Thymus (tissue), 11 donors: ENCODE results near the gene LRRC72. TPM values are rescaled to one million over a fixed set of nuclear protein-coding genes. Genes with fewer than 3 reads are reported as not detected.

Experiments used
- DNase-seq, 9 donors: peaks; one replicate each; pipeline ENCODE4 v3.0.0-alpha.2; 2013; ENCODE audit warnings: low spot score in 9 of 9, low read depth in 6 of 9, missing footprints in 1 of 9
- H3K27ac ChIP-seq, 2 donors: one replicate each; pipeline ENCODE4 v1.5.1; 2013; ENCODE audit warnings: control low read depth in 1 of 2, low read depth in 1 of 2, low read length in 1 of 2, mild to moderate bottlenecking in 1 of 2, moderate library complexity in 1 of 2
- H3K27me3 ChIP-seq, 2 donors: one replicate each; pipeline ENCODE4 v1.5.1; 2013; ENCODE audit warnings: low read length in 1 of 2; ENCODE audit not compliant: control insufficient read depth in 2 of 2, insufficient read depth in 1 of 2
- H3K36me3 ChIP-seq, 2 donors: one replicate each; pipeline ENCODE4 v1.5.1; 2013; ENCODE audit warnings: low read length in 1 of 2, mild to moderate bottlenecking in 1 of 2, moderate library complexity in 1 of 2; ENCODE audit not compliant: control insufficient read depth in 2 of 2, insufficient read depth in 2 of 2
- H3K4me1 ChIP-seq, 2 donors: one replicate each; pipeline ENCODE4 v1.5.1; 2013; ENCODE audit warnings: low read length in 2 of 2; ENCODE audit not compliant: control insufficient read depth in 2 of 2, insufficient read depth in 2 of 2
- H3K4me3 ChIP-seq, 2 donors: one replicate each; pipeline ENCODE4 v1.5.1; 2013; ENCODE audit warnings: low read length in 2 of 2, control low read depth in 1 of 2, mild to moderate bottlenecking in 1 of 2
- H3K9me3 ChIP-seq, 2 donors: one replicate each; pipeline ENCODE4 v1.5.1; 2013; ENCODE audit warnings: low read length in 1 of 2, mild to moderate bottlenecking in 1 of 2; ENCODE audit not compliant: control insufficient read depth in 2 of 2, insufficient read depth in 1 of 2
- WGBS: extraction: QIAGEN DNeasy Blood & Tissue Kit; methylation state at CpG from one replicate; pipeline ENCODE4 v1.1.7; 2013; 5-methylcytosine and 5-hydroxymethylcytosine counted together
- polyA plus RNA-seq: library from polyadenylated mRNA; stranded (reverse); fragments of 200-250 nt; gene quantifications from one replicate; pipeline ENCODE4 v1.2.3, GENCODE V29; 2013
- total RNA-seq: library from RNA; stranded (reverse); fragments of 120-200 nt; gene quantifications from one replicate; pipeline ENCODE4 v1.2.4, GENCODE V29; 2013
- donor health status: healthy.

The LRRC72 gene
- total and polyA plus RNA-seq, 2 donors: not detected

DNA sequence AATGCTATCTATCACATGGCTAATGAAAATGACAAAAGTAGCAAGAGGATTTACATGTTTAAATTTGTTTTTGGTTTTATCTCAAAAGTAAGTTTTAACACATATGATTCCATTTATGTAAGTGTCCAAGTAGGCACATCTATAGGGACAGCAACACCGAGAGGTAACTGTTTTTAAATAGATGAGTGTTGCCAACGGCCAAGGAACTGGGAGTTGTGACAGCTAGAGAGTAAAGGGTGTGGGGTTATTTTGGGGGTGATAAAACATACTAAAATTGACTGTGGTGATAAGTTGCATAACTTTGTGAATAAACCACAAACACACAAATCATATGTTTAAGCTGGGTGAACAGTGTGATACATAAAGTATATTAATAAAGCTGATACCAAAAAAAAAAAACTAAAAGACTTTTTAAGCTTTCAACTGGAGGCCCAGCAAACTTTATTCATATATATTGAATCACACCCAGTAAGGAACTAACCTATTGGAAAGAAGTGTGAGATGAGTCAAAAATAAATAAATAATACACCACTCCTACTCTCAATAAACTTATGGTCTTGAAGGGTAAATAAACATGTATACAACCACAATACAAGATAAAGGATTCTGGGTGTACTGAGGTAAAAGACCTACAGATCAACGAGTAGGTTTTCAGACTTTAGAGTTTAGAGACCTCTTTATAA, 33.0 kb downstream of the LRRC72 start:
- WGBS: 93% methylated on average over 3 of the region's 3 CpGs
- H3K27me3 ChIP-seq: no peaks in the 10 kb centered on the region
- no peak overlapping the region for H3K4me3 ChIP-seq
- no peaks in the 10 kb centered on the region for H3K36me3 ChIP-seq
- H3K9me3 ChIP-seq: no peaks in the 10 kb centered on the region
- H3K27ac ChIP-seq: no peak overlapping the region
- DNase-seq: no peak
- no peaks in the 10 kb centered on the region for H3K4me1 ChIP-seq

DNA sequence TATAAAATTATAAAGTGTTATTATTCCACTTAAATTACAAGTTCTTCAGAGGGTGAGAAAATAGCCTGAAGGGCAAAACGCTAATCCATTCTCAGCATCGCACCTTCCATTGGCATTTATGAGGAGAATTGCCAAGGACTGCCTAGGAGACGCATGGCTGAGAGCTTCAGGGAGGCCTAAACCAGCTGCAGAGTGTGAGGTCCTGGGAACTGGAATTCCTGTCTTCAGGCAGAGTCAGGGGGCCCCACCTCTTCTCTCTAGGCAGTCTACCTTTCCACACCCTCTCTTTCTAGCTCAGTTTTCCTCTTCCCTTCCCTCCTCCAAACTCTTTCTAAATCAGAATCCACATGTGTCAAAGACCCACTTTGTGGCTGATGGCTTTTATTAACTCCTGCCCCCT, 35.3 kb downstream of the LRRC72 start:
- over 99% methylated on average over 3 of the region's 3 CpGs for WGBS

GRCh38 chr7:16562456-16563220, 36.0 kb downstream of the LRRC72 start:
- WGBS: 92% methylated on average over 9 of the region's 9 CpGs
- H3K4me3 ChIP-seq: no peak overlapping the region
- no peaks in the 10 kb centered on the region for H3K9me3 ChIP-seq
- H3K4me1 ChIP-seq: no peaks in the 10 kb centered on the region
- no peaks in the 10 kb centered on the region for H3K36me3 ChIP-seq
- H3K27ac ChIP-seq: no peak overlapping the region
- H3K27me3 ChIP-seq: no peaks in the 10 kb centered on the region
- no peak for DNase-seq

More for the DNA sequence above, 35.3 kb downstream of the LRRC72 start:
- Histone ChIP-seq H3K4me3 (no peak overlapping the region), H3K27me3 (no peaks in the 10 kb centered on the region), H3K36me3 (no peaks in the 10 kb centered on the region), H3K4me1 (no peaks in the 10 kb centered on the region), H3K9me3 (no peaks in the 10 kb centered on the region), H3K27ac (no peak overlapping the region)
- no peak for DNase-seq

- WGBS: 32% methylated on average over 5 of the region's 5 CpGs
- Histone ChIP-seq H3K4me3 (peak overlapping the region in 1 of 2 donors; percentile 37), H3K27ac (no peak overlapping the region)
These were observed 36.8 kb downstream of the LRRC72 start for GRCh38 chr7:16563281-16564022.

GRCh38 chr7:16564023-16564380, 37.4 kb downstream of the LRRC72 start:
- no peaks in the 10 kb centered on the region for H3K9me3 ChIP-seq
- no peak overlapping the region for H3K4me3 ChIP-seq
- WGBS: 74% methylated on average over 4 of the region's 4 CpGs
- no peaks in the 10 kb centered on the region for H3K36me3 ChIP-seq
- DNase-seq: peak in 1 of 9 donors; percentile 11
- no peaks in the 10 kb centered on the region for H3K27me3 ChIP-seq
- H3K4me1 ChIP-seq: no peaks in the 10 kb centered on the region
- no peak overlapping the region for H3K27ac ChIP-seq

More at GRCh38 chr7:16563281-16564022, 36.8 kb downstream of the LRRC72 start:
- Histone ChIP-seq H3K36me3 (no peaks in the 10 kb centered on the region), H3K4me1 (no peaks in the 10 kb centered on the region), H3K27me3 (no peaks in the 10 kb centered on the region), H3K9me3 (no peaks in the 10 kb centered on the region)
- peak in 2 of 9 donors; percentile 1 to 30 for DNase-seq

- no peaks in the 10 kb centered on the region for H3K4me1 ChIP-seq
- DNase-seq: peak in 7 of 9 donors; percentile 15 to 68 (median 25)
- WGBS: 40% methylated on average over 13 of the region's 13 CpGs
These were observed 38.3 kb downstream of the LRRC72 start for GRCh38 chr7:16564909-16565426.

DNA sequence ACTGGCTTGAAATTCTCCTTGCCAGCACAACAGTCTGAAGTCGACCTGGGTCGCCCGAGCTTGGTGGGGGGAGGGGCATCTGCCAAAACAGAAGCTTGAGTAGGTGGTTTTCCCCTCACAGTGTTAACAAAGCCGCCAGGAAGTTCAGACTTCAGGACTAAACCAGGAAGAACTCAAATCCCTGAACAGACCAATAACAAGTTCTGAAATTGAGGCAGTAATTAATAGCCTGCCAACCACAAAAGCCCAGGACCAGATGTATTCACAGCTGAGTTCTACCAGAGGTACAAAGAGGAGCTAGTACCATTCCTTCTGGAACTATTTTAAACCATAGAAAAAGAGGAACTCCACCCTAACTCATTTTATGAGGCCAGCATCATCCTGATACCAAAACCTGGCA, 45.3 kb downstream of the LRRC72 start:
- Histone ChIP-seq H3K27ac (no peak overlapping the region), H3K9me3 (no peaks in the 10 kb centered on the region), H3K4me1 (no peaks in the 10 kb centered on the region), H3K4me3 (no peak overlapping the region), H3K36me3 (no peaks in the 10 kb centered on the region), H3K27me3 (no peaks in the 10 kb centered on the region)
- DNase-seq: no peak
- 58% methylated on average over 4 of the region's 4 CpGs for WGBS

More at GRCh38 chr7:16564909-16565426, 38.3 kb downstream of the LRRC72 start:
- Histone ChIP-seq H3K27ac (no peak overlapping the region), H3K27me3 (no peaks in the 10 kb centered on the region), H3K4me3 (no peak overlapping the region), H3K9me3 (no peaks in the 10 kb centered on the region), H3K36me3 (no peaks in the 10 kb centered on the region)

DNA sequence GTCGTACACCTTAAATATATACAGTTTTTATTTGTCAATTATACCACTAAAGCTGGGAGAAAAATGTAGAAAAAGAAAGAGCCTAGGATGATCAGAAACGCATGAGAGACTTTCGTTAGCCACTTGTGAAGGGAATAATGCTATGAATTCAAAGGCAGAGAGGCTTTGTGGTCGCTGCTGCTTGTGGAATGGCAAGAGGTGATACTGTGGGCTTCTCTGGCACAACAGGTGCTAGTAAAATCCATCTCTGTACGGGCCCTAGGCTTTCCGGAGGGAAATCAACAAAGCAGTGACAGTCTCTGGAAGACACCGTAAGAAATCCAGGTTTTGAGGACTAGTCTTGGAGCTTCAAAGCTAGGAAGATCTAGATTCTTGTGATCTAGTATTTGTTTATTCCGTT, 52.6 kb downstream of the LRRC72 start:
- H3K4me1 ChIP-seq: no peaks in the 10 kb centered on the region
- 93% methylated on average over 8 of the region's 8 CpGs for WGBS
- no peak overlapping the region for H3K4me3 ChIP-seq
- no peak for DNase-seq
- no peaks in the 10 kb centered on the region for H3K9me3 ChIP-seq
- H3K27me3 ChIP-seq: no peaks in the 10 kb centered on the region
- no peak overlapping the region for H3K27ac ChIP-seq
- H3K36me3 ChIP-seq: no peaks in the 10 kb centered on the region

DNA sequence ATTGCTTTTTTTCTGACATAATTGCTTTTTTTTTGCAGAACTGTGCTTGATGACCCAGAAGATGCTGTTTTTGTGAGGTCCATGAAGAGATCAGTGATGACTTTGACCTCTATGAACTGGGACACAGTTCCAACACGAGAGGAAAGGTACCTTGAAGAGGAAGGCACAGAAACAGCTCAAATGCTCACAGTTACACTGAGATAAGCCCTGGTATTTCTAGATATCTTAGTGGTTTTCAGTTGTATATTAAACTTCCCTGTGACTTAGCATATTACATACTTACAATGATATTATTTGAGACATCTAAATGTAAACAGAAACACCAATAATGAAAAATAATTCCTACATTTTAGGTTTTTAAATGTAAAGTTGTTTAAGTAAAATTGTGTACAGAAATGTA, 54.7 kb downstream of the LRRC72 start:
- Histone ChIP-seq H3K9me3 (no peaks in the 10 kb centered on the region), H3K4me1 (no peaks in the 10 kb centered on the region), H3K36me3 (no peaks in the 10 kb centered on the region), H3K27me3 (no peaks in the 10 kb centered on the region), H3K4me3 (no peak overlapping the region), H3K27ac (no peak overlapping the region)
- 73% methylated on average over 1 of the region's 1 CpG for whole genome bisulfite sequencing
- DNase-seq: no peak
